Psoas muscle (tissue), 8 donors: ENCODE measurements around the gene IGFBP7. TPM values are rescaled to one million over a fixed set of nuclear protein-coding genes. Genes with fewer than 3 reads are reported as not detected.

ENCODE experiments used
- ATAC-seq, 4 donors: fragments of 200-7000 bp; cut with Tn5 transposase; one replicate each; pipeline ENCODE4 v1.9.1; 2020; ENCODE audit warnings: moderate library complexity in 3 of 4, mild to moderate bottlenecking in 2 of 4
- DNase-seq, 2 donors: peaks; one replicate each; pipeline ENCODE4 v3.0.0-alpha.2; 2020
- H3K27ac ChIP-seq: fragments of 200-600 bp; one replicate; pipeline ENCODE4 v1.8.0; 2022
- H3K27me3 ChIP-seq, 3 donors: fragments of 200-600 bp in 1 of 3; one replicate each; pipeline versions ENCODE4 v1.6.1 to v1.8.0; 2013 to 2022; ENCODE audit warnings: low read length in 2 of 3, mild to moderate bottlenecking in 2 of 3, moderate library complexity in 1 of 3; ENCODE audit not compliant: insufficient read depth in 3 of 3
- H3K36me3 ChIP-seq, 2 donors: fragments of 200-600 bp in 1 of 2; one replicate each; pipeline versions ENCODE4 v1.6.1 to v1.8.0; 2013 to 2022; ENCODE audit warnings: low read depth in 1 of 2, mild to moderate bottlenecking in 1 of 2, moderate library complexity in 1 of 2; ENCODE audit not compliant: insufficient read depth in 1 of 2
- H3K4me1 ChIP-seq: fragments of 200-600 bp; one replicate; pipeline ENCODE4 v1.8.0; 2022
- H3K4me3 ChIP-seq: fragments of 200-600 bp; one replicate; pipeline ENCODE4 v1.8.0; 2022; ENCODE audit warnings: mild to moderate bottlenecking
- H3K9me3 ChIP-seq: fragments of 200-600 bp; one replicate; pipeline ENCODE4 v1.8.0; 2022
- WGBS, 3 donors: extraction: QIAGEN DNeasy Blood & Tissue Kit; methylation state at CpG; one replicate each; pipeline versions ENCODE4 v1.1.6 to v1.1.7; 2013; 5-methylcytosine and 5-hydroxymethylcytosine counted together
- intact Hi-C, 2 donors: fragments of 100-400 bp; cut with DNase I; formaldehyde crosslinking; loops; one replicate each; pipeline versions ENCODE4 v1.11.0 to v1.14.2; 2022
- polyA plus RNA-seq, 3 donors: library from polyadenylated mRNA; stranded (reverse); fragments of 200-250 nt; gene quantifications; one replicate each; pipeline ENCODE4 v1.2.3, GENCODE V29; 2013
- total RNA-seq, 4 donors: library from RNA; stranded (reverse); fragmentation: NEBNext Ultra II Directional in 2 of 4; extraction: Animal tissue kit (Norgen Biotek cat#: 25700) in 2 of 4; gene quantifications; one replicate each; pipeline versions ENCODE4 v1.2.1 to v1.2.4, GENCODE V29; 2021 to 2023
- TF ChIP-seq, protein P1 (sequence below): fragments of 200-600 bp; IDR thresholded peaks from one replicate; pipeline ENCODE4 v1.8.0; 2022; ENCODE audit warnings: antibody characterized with exemption
- donor health status: healthy with polysubstance abuse.
- donor health status: DM: no; HTN: no; CAD: no; lungs with moderate emphysema.
- donor health status: Bipolar disorder and iron deficiency.
- donor health status: healthy.
- donor health status: DM: yes; HTN: yes; CAD: no.
- donor health status: DM: no; HTN: no; CAD: no.
- donor health status: DM: no; HTN: no; CAD: no.
- donor health status: DM: yes; HTN: yes; CAD: no.

The IGFBP7 gene
- total and polyA plus RNA-seq, 7 donors = 82.4 to 175 (median 99.7) TPM

DNA sequence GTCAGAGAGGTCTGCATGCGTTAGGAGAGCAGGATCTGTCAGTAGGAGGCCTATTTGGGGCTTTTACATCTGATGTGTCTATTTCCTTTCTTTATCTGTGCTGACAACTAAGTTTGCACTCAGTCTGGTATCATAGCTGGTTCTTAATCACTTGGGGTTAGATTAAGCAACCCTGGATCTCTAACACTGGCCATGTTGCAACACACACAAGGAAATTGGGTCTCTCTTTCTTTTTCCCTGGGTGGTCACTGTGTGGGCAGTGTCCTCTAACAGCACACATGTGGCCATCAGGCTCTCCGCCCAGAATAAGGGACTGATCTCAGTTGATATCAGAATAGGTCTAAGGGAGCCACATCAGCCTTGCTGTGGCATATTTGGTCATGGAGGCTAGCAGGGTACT, 38.9 kb downstream of the IGFBP7 start:
- ATAC-seq (peak in 3 of 4 donors; percentile 51 to 80 (median 65)), DNase-seq (peak; percentile 38 to 64)
- Histone ChIP-seq H3K27ac (no peak overlapping the region), H3K4me1 (peaks cover 6% of the 10 kb centered on the region), H3K36me3 (no peaks in the 10 kb centered on the region), H3K4me3 (no peak overlapping the region), H3K27me3 (no peaks in the 10 kb centered on the region), H3K9me3 (no peaks in the 10 kb centered on the region)
- 44 to 70% (median 65%) methylated on average over 2 of the region's 2 CpGs for WGBS, 3 donors
- intact Hi-C loops = no loop called here
- TF ChIP-seq, protein P1, sequence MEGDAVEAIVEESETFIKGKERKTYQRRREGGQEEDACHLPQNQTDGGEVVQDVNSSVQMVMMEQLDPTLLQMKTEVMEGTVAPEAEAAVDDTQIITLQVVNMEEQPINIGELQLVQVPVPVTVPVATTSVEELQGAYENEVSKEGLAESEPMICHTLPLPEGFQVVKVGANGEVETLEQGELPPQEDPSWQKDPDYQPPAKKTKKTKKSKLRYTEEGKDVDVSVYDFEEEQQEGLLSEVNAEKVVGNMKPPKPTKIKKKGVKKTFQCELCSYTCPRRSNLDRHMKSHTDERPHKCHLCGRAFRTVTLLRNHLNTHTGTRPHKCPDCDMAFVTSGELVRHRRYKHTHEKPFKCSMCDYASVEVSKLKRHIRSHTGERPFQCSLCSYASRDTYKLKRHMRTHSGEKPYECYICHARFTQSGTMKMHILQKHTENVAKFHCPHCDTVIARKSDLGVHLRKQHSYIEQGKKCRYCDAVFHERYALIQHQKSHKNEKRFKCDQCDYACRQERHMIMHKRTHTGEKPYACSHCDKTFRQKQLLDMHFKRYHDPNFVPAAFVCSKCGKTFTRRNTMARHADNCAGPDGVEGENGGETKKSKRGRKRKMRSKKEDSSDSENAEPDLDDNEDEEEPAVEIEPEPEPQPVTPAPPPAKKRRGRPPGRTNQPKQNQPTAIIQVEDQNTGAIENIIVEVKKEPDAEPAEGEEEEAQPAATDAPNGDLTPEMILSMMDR = no peak

DNA sequence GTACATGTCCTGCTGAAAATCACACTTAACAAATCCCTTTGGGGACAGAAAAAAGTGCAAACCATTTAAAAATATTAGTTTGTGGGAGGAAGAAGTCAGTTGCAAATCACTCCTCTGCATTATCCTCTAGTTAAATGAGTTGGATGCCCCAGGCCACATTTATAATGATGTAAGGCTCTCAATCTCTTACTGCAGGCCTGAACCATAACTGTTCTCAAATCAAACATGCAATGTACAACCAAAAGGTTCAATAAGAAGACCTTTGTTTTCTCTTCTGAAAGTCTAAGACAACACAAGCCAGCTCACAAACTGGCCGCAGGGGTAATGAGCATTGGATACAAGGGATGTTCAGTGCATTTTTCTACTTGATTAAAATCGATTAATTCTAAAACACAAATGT, 39.7 kb downstream of the IGFBP7 start:
- Histone ChIP-seq H3K4me1 (peaks cover 6% of the 10 kb centered on the region), H3K36me3 (no peaks in the 10 kb centered on the region), H3K27me3 (no peaks in the 10 kb centered on the region), H3K9me3 (no peaks in the 10 kb centered on the region), H3K4me3 (no peak overlapping the region), H3K27ac (no peak overlapping the region)
- no peak for DNase-seq
- TF ChIP-seq, protein P1 = no peak
- intact Hi-C loops = no loop called here
- WGBS, 3 donors = 86 to 89% (median 87%) methylated on average over 2 of the region's 2 CpGs
- ATAC-seq = no peak

- TF ChIP-seq, protein P1 = no peak
These were observed 41.8 kb downstream of the IGFBP7 start for GRCh38 chr4:57068237-57068981.

GRCh38 chr4:57065730-57066482, 44.3 kb downstream of the IGFBP7 start:
- H3K4me3 ChIP-seq = no peak overlapping the region
- intact Hi-C loops = no loop called here
- TF ChIP-seq, protein P1 = no peak
- peak overlapping the region; percentile 50 for H3K27ac ChIP-seq
- H3K27me3 ChIP-seq = no peaks in the 10 kb centered on the region
- peaks cover 6% of the 10 kb centered on the region for H3K4me1 ChIP-seq
- no peaks in the 10 kb centered on the region for H3K36me3 ChIP-seq
- 68 to 80% (median 75%) methylated on average over 5 of the region's 5 CpGs for WGBS, 3 donors
- H3K9me3 ChIP-seq = no peaks in the 10 kb centered on the region
- DNase-seq = no peak
- ATAC-seq = no peak

More at GRCh38 chr4:57068237-57068981, 41.8 kb downstream of the IGFBP7 start:
- H3K4me1 ChIP-seq = peaks cover 6% of the 10 kb centered on the region
- H3K4me3 ChIP-seq = no peak overlapping the region
- H3K27me3 ChIP-seq = no peaks in the 10 kb centered on the region
- no peaks in the 10 kb centered on the region for H3K9me3 ChIP-seq
- intact Hi-C loops = no loop called here
- peak in 3 of 4 donors; percentile 51 to 76 (median 70) for ATAC-seq
- H3K27ac ChIP-seq = peak overlapping the region; percentile 42
- no peak for DNase-seq
- no peaks in the 10 kb centered on the region for H3K36me3 ChIP-seq
- 56 to 64% (median 57%) methylated on average over 8 of the region's 8 CpGs for WGBS, 3 donors
